ENCODE data around the gene ANXA11. TPM values are rescaled to one million over a fixed set of nuclear protein-coding genes. Genes with fewer than 3 reads are reported as not detected.

Gene ANXA11
- total and polyA plus RNA-seq, 2 of the 8 experiments (the other 6 are each of a cell fraction or from before 2014, with no cell fraction given), result 40.5 to 84.9 TPM

DNA sequence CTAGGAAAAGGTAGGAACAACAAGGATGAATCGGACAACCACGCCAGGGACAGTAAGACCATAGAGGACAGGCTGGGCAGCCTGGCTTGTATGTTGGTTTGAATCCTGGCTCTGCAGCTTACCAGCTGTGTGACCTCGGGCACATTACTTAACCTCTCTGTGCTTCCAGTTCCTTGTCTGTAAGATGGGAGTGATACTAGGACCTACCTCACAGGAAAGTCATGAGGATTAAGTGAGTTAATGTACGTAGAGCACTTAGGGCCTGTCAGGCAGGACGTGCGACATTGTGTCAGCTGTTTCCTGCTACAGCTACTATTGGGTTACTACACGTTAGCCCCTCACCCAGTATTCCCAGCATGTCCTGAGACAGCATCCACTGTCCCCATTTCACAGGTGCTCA lies 40.7 kb downstream of the ANXA11 start:
- H3K23ac ChIP-seq (ENCODE audit: insufficient read length), result no peak overlapping the region
- CTCF ChIA-PET (ENCODE audit: partially characterized antibody), result interaction anchor here (0.6 to 7.6 kb wide), 9 partner anchors 10 to 106 kb away, joined by 3 to 66 read pairs (median 5); no protein-coding TSS in a partner anchor
- H3K27ac ChIP-seq (ENCODE audit: low read depth, low read length), result no peak overlapping the region
- H3K56ac ChIP-seq (replicated peaks; ENCODE audit: insufficient read length, low read depth, low read length), result no peak overlapping the region
- no peaks in the 10 kb centered on the region for H3K79me1 ChIP-seq (ENCODE audit: low read depth, low read length)
- H2BK15ac ChIP-seq (ENCODE audit: low read length), result no peak overlapping the region
- no peaks in the 10 kb centered on the region for H3K23me2 ChIP-seq (ENCODE audit: low read depth, low read length)
- H3K9me3 ChIP-seq (ENCODE audit: insufficient read depth in 2 of 2, low read depth in 1 of 2, low read length in 1 of 2), result no peaks in the 10 kb centered on the region
- peaks cover 2 to 8% (median 6%) of the 10 kb centered on the region in 4 experiments; a peak in 5 of 7 replicates for H3K4me1 ChIP-seq (replicated peaks in 1 of 4; ENCODE audit: control insufficient read depth in 3 of 4, insufficient read depth in 4 of 4, low read length in 3 of 4)
- no peak overlapping the region for H2AFZ ChIP-seq (ENCODE audit: low read length)
- no peak overlapping the region for H2BK5ac ChIP-seq (ENCODE audit: low read depth, low read length)
- H3K4me2 ChIP-seq (ENCODE audit: insufficient read depth in 1 of 2, low read depth in 2 of 2, low read length in 2 of 2), result no peak overlapping the region
- H3K9ac ChIP-seq (replicated peaks in 1 of 4; ENCODE audit: extremely low read depth in 1 of 4, low read depth in 3 of 4, low read length in 3 of 4), result no peak overlapping the region
- no peak for FAIRE-seq
- H3K27me3 ChIP-seq (replicated peaks in 1 of 4; ENCODE audit: control insufficient read depth in 3 of 4, extremely low read depth in 1 of 4, insufficient read depth in 3 of 4, low read length in 3 of 4), result no peaks in the 10 kb centered on the region
- H3K14ac ChIP-seq (ENCODE audit: insufficient read length), result no peak overlapping the region
- no peaks in the 10 kb centered on the region for H3K79me2 ChIP-seq (ENCODE audit: control insufficient read depth in 1 of 2, insufficient read depth in 2 of 2, low read length in 2 of 2)
- no peak overlapping the region for H3K4ac ChIP-seq (replicated peaks; ENCODE audit: insufficient read length, low read depth, low read length)
- no peak overlapping the region for H4K91ac ChIP-seq (replicated peaks; ENCODE audit: insufficient read length, low read length)
- H4K8ac ChIP-seq (ENCODE audit: extremely low read depth, insufficient read depth, low read length), result no peak overlapping the region
- H2AK5ac ChIP-seq (ENCODE audit: low read depth, low read length), result no peak overlapping the region
- H2BK20ac ChIP-seq (ENCODE audit: low read length), result no peak overlapping the region
- WGBS, 2 experiments (ENCODE audit: extremely low coverage in 1 of 2, insufficient coverage in 1 of 2, insufficient read length in 1 of 2, insufficient replicate concordance in 2 of 2, low coverage in 1 of 2, low lambda C conversion rate in 2 of 2, missing lambda C conversion rate in 1 of 2), result 90% methylated on average over 7 of the region's 7 CpGs; no CpG with 5 or more reads in 1 of the 2 experiments
- POLR2A ChIA-PET (ENCODE audit: partially characterized antibody), result no interaction called here
- H4K5ac ChIP-seq (ENCODE audit: insufficient read length, low read depth, low read length), result no peak overlapping the region
- H2BK12ac ChIP-seq (ENCODE audit: low read depth, low read length), result no peak overlapping the region
- H3K18ac ChIP-seq (ENCODE audit: extremely low read depth, low read length), result no peak overlapping the region
- no peaks in the 10 kb centered on the region for H4K20me1 ChIP-seq (replicated peaks in 1 of 2; ENCODE audit: control insufficient read depth in 1 of 2, insufficient read depth in 2 of 2, low read length in 2 of 2)
- peaks cover 0 to 4% (median 0%) of the 10 kb centered on the region in 4 experiments; a peak in 2 of 8 replicates for H3K36me3 ChIP-seq (ENCODE audit: control insufficient read depth in 2 of 4, insufficient read depth in 4 of 4, low read length in 3 of 4)
- H3K4me3 ChIP-seq (ENCODE audit: extremely low read depth in 1 of 4, insufficient read depth in 2 of 4, low read depth in 3 of 4, low read length in 4 of 4), result no peak overlapping the region
- DNase-seq (ENCODE audit: low read depth in 1 of 2, low spot score in 2 of 2), result no peak
- no peak overlapping the region for H2BK120ac ChIP-seq (replicated peaks; ENCODE audit: low read depth, low read length)
- TF ChIP-seq EZH2 (IDR thresholded peaks at IDR 0.05; ENCODE audit: low read depth, low read length, severe bottlenecking) (no peak), RXRA (IDR thresholded peaks at IDR 0.05; ENCODE audit: insufficient read depth, low read depth, low read length) (no peak), ASH2L (IDR thresholded peaks at IDR 0.05; ENCODE audit: low read length) (no peak), BCL11A (IDR thresholded peaks at IDR 0.05; ENCODE audit: low read depth in 2 of 2, low read length in 2 of 2) (no peak), SP2 (IDR thresholded peaks at IDR 0.05; ENCODE audit: low read length) (no peak), YY1 (IDR thresholded peaks at IDR 0.05; ENCODE audit: low read depth, low read length) (no peak), POU5F1 (IDR thresholded peaks at IDR 0.05; ENCODE audit: low read depth, low read length) (no peak), FOSL1 (IDR thresholded peaks at IDR 0.05; ENCODE audit: insufficient read depth, low read depth, low read length) (no peak), SUZ12 (IDR thresholded peaks at IDR 0.05; ENCODE audit: low read length) (no peak), RFX5 (IDR thresholded peaks at IDR 0.05; ENCODE audit: borderline replicate concordance, low read depth, low read length) (no peak), HDAC6 (IDR thresholded peaks at IDR 0.05; ENCODE audit: low read depth, low read length) (no peak), CHD1 (IDR thresholded peaks at IDR 0.05; ENCODE audit: low read depth, low read length) (no peak), JUN (IDR thresholded peaks at IDR 0.05; ENCODE audit: low read depth, low read length) (no peak), EGR1 (IDR thresholded peaks at IDR 0.05; ENCODE audit: borderline replicate concordance, low read depth, low read length) (no peak)
